Liver (tissue), 9 donors: ENCODE results near the gene KCNJ15. TPM values are rescaled to one million over a fixed set of nuclear protein-coding genes. Genes with fewer than 3 reads are reported as not detected.

Experiments
- DNase-seq: peaks from one replicate; pipeline ENCODE4 v3.0.0-alpha.2; 2017; ENCODE audit warnings: low spot score
- H3K27ac ChIP-seq, 2 donors: one replicate each; pipeline ENCODE4 v1.7.0; 2013; ENCODE audit warnings: inconsistent platforms in 2 of 2, low read length in 2 of 2, control low read depth in 1 of 2, low read depth in 1 of 2, mild to moderate bottlenecking in 1 of 2
- H3K27me3 ChIP-seq, 4 donors: one replicate each; pipeline versions ENCODE4 v1.6.1 to v1.7.0; 2013; ENCODE audit warnings: low read length in 3 of 4, inconsistent platforms in 1 of 4, mild to moderate bottlenecking in 1 of 4, moderate library complexity in 1 of 4; ENCODE audit not compliant: control insufficient read depth in 4 of 4, insufficient read depth in 4 of 4
- H3K36me3 ChIP-seq, 4 donors: one replicate each; pipeline versions ENCODE4 v1.6.1 to v1.7.0; 2013; ENCODE audit warnings: low read length in 3 of 4, mild to moderate bottlenecking in 3 of 4, low read depth in 1 of 4, moderate library complexity in 1 of 4; ENCODE audit not compliant: control insufficient read depth in 4 of 4, insufficient read depth in 3 of 4
- H3K4me1 ChIP-seq, 4 donors: one replicate each; pipeline versions ENCODE4 v1.6.1 to v1.7.0; 2013; ENCODE audit warnings: low read length in 3 of 4, mild to moderate bottlenecking in 3 of 4, moderate library complexity in 1 of 4; ENCODE audit not compliant: control insufficient read depth in 4 of 4, insufficient read depth in 4 of 4
- H3K4me3 ChIP-seq, 3 donors: one replicate each; pipeline versions ENCODE4 v1.6.1 to v1.7.0; 2013; ENCODE audit warnings: low read length in 3 of 3, control low read depth in 1 of 3, low read depth in 1 of 3, mild to moderate bottlenecking in 1 of 3
- H3K9ac ChIP-seq, 2 donors: one replicate each; pipeline ENCODE4 v1.7.0; 2013; ENCODE audit warnings: low read length in 2 of 2, mild to moderate bottlenecking in 2 of 2, moderate library complexity in 2 of 2, control low read depth in 1 of 2, low read depth in 1 of 2
- H3K9me3 ChIP-seq, 4 donors: one replicate each; pipeline versions ENCODE4 v1.6.1 to v1.7.0; 2013; ENCODE audit warnings: low read length in 3 of 4; ENCODE audit not compliant: control insufficient read depth in 4 of 4
- ATF3 ChIP-seq: IDR thresholded peaks from 2 replicates; pipeline ENCODE4 v1.6.1; 2016; ENCODE audit warnings: antibody characterized with exemption
- EGR1 ChIP-seq, 2 donors: IDR thresholded peaks; 2 replicates each; pipeline ENCODE4 v1.6.1; 2016 to 2018; ENCODE audit warnings: antibody characterized with exemption in 2 of 2, low read depth in 2 of 2
- FOXA1 ChIP-seq: IDR thresholded peaks from 2 replicates; pipeline ENCODE4 v1.6.1; 2016; ENCODE audit warnings: antibody characterized with exemption
- FOXA2 ChIP-seq: IDR thresholded peaks from 2 replicates; pipeline ENCODE4 v1.6.1; 2016; ENCODE audit warnings: antibody characterized with exemption
- GABPA ChIP-seq, 2 donors: IDR thresholded peaks in 1 of 2; conservative IDR thresholded peaks in 1 of 2; 2 replicates each; pipeline ENCODE4 v1.6.1; 2016; ENCODE audit warnings: antibody characterized with exemption in 2 of 2, mild to moderate bottlenecking in 1 of 2, moderate library complexity in 1 of 2
- HNF4A ChIP-seq, 2 donors: conservative IDR thresholded peaks; 2 replicates each; pipeline ENCODE4 v1.6.1; 2016; ENCODE audit warnings: antibody characterized with exemption in 2 of 2, mild to moderate bottlenecking in 2 of 2
- HNF4G ChIP-seq: IDR thresholded peaks from 2 replicates; pipeline ENCODE4 v1.6.1; 2016; ENCODE audit warnings: antibody characterized with exemption
- JUND ChIP-seq, 2 donors: IDR thresholded peaks; 2 replicates each; pipeline ENCODE4 v1.6.1; 2016; ENCODE audit warnings: antibody characterized with exemption in 2 of 2
- MAX ChIP-seq: IDR thresholded peaks from 2 replicates; pipeline ENCODE4 v1.6.1; 2016; ENCODE audit warnings: antibody characterized with exemption
- NR2F2 ChIP-seq: IDR thresholded peaks from 2 replicates; pipeline ENCODE4 v1.6.1; 2016; ENCODE audit warnings: antibody characterized with exemption
- RAD21 ChIP-seq, 2 donors: IDR thresholded peaks; 2 replicates each; pipeline ENCODE4 v1.6.1; 2016; ENCODE audit warnings: antibody characterized with exemption in 2 of 2, mild to moderate bottlenecking in 2 of 2
- REST ChIP-seq: IDR thresholded peaks from 2 replicates; pipeline ENCODE4 v1.6.1; 2016; ENCODE audit warnings: antibody characterized with exemption, mild to moderate bottlenecking
- RXRA ChIP-seq, 2 donors: IDR thresholded peaks; 2 replicates each; pipeline ENCODE4 v1.6.1; 2017 to 2018; ENCODE audit warnings: antibody characterized with exemption in 2 of 2, mild to moderate bottlenecking in 1 of 2
- SP1 ChIP-seq: IDR thresholded peaks from 2 replicates; pipeline ENCODE4 v1.6.1; 2018; ENCODE audit warnings: antibody characterized with exemption, mild to moderate bottlenecking
- TAF1 ChIP-seq: conservative IDR thresholded peaks from 2 replicates; pipeline ENCODE4 v1.6.1; 2016; ENCODE audit warnings: antibody characterized with exemption, mild to moderate bottlenecking
- YY1 ChIP-seq: IDR thresholded peaks from 2 replicates; pipeline ENCODE4 v1.6.1; 2016; ENCODE audit warnings: antibody characterized with exemption, mild to moderate bottlenecking
- ZBTB33 ChIP-seq: IDR thresholded peaks from 2 replicates; pipeline ENCODE4 v1.6.1; 2016; ENCODE audit warnings: antibody characterized with exemption
- WGBS: extraction: QIAGEN DNeasy Blood & Tissue Kit; methylation state at CpG from one replicate; pipeline ENCODE4 v1.1.7; 2013; 5-methylcytosine and 5-hydroxymethylcytosine counted together
- polyA plus RNA-seq, 2 donors: library from polyadenylated mRNA; stranded (reverse) in 1 of 2; unstranded in 1 of 2; fragments of 200-250 nt in 1 of 2; fragments of >200 nt in 1 of 2; fragmentation: Nextera tagmentation in 1 of 2; extraction: Ambion mirVana in 1 of 2; gene quantifications; one replicate each; pipeline versions ENCODE4 v1.2.1 to v1.2.3, GENCODE V29; 2013 to 2015
- total RNA-seq, 2 donors: library from RNA; depleted of rRNA; stranded (reverse); fragments of >200 nt; gene quantifications; one replicate each; pipeline ENCODE4 v1.2.3, GENCODE V29; 2014
- TF ChIP-seq, protein P1 (sequence below): fragments of 150-350 bp; IDR thresholded peaks from 2 replicates; pipeline ENCODE4 v1.5.1; 2017; ENCODE audit warnings: improper control_type of control experiment, low read depth, low read length; ENCODE audit not compliant: missing input control
- donor health status: healthy.
- donor health status: healthy.
- donor health status: healthy.
- donor health status: healthy.
- donor health status: healthy.

The KCNJ15 gene
- total and polyA plus RNA-seq, 4 donors = 0.61 to 4.8 (median 2.2) TPM

DNA sequence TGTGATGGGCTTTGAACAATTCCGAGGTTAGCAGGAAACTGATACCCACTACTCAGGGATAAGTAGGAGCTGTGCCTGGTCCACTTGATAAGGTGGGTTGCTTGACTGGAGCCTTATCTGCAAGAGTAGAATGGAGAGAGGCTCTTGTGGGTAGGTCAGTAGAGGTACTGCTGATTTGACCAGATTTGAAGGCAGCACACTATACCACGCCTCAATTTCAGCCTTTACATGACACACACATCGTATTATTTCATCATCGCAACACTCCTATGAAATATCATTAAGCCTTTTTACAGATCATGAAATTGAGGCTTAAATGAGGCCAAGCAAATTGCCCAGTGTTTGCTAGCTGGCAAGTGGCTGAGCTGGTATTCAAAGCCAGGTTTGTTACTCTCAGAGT is 69.6 kb downstream of the KCNJ15 start:
- 85% methylated on average over 4 of the region's 4 CpGs for WGBS
- H3K27me3 ChIP-seq = no peaks in the 10 kb centered on the region
- no peak for DNase-seq
- H3K4me1 ChIP-seq = peaks cover 0 to 10% (median 4%) of the 10 kb centered on the region in 4 donors
- H3K9ac ChIP-seq = no peak overlapping the region
- TF ChIP-seq EGR1 (IDR thresholded peaks at IDR 0.05; ENCODE audit: low read depth in 2 of 2) = no peak
- TF ChIP-seq ZBTB33 = no peak
- TF ChIP-seq YY1 = no peak
- TF ChIP-seq RAD21 (IDR thresholded peaks at IDR 0.05) = no peak
- H3K4me3 ChIP-seq = no peak overlapping the region
- no peak overlapping the region for H3K27ac ChIP-seq
- no peaks in the 10 kb centered on the region for H3K9me3 ChIP-seq
- no peaks in the 10 kb centered on the region for H3K36me3 ChIP-seq

- H3K9ac ChIP-seq = no peak overlapping the region
- H3K4me1 ChIP-seq = peaks cover 0 to 10% (median 4%) of the 10 kb centered on the region in 4 donors
- no peak overlapping the region for H3K27ac ChIP-seq
- no peak overlapping the region for H3K4me3 ChIP-seq
- no peaks in the 10 kb centered on the region for H3K27me3 ChIP-seq
- TF ChIP-seq JUND (IDR thresholded peaks at IDR 0.05) (no peak), TAF1 (no peak), EGR1 (IDR thresholded peaks at IDR 0.05; ENCODE audit: low read depth in 2 of 2) (no peak), MAX (no peak), ATF3 (no peak), HNF4A (conservative IDR thresholded peaks at IDR 0.05) (no peak), FOXA1 (no peak), SP1 (no peak), HNF4G (no peak), GABPA (IDR thresholded peaks at IDR 0.05 in 1 of 2, conservative IDR thresholded peaks at IDR 0.05 in 1 of 2) (no peak), YY1 (no peak), RXRA (IDR thresholded peaks at IDR 0.05) (no peak), FOXA2 (no peak), NR2F2 (no peak), RAD21 (IDR thresholded peaks at IDR 0.05) (no peak), REST (no peak), ZBTB33 (no peak)
- TF ChIP-seq, protein P1, sequence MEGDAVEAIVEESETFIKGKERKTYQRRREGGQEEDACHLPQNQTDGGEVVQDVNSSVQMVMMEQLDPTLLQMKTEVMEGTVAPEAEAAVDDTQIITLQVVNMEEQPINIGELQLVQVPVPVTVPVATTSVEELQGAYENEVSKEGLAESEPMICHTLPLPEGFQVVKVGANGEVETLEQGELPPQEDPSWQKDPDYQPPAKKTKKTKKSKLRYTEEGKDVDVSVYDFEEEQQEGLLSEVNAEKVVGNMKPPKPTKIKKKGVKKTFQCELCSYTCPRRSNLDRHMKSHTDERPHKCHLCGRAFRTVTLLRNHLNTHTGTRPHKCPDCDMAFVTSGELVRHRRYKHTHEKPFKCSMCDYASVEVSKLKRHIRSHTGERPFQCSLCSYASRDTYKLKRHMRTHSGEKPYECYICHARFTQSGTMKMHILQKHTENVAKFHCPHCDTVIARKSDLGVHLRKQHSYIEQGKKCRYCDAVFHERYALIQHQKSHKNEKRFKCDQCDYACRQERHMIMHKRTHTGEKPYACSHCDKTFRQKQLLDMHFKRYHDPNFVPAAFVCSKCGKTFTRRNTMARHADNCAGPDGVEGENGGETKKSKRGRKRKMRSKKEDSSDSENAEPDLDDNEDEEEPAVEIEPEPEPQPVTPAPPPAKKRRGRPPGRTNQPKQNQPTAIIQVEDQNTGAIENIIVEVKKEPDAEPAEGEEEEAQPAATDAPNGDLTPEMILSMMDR = no peak
- WGBS = 91% methylated on average over 4 of the region's 4 CpGs
- no peak for DNase-seq
- no peaks in the 10 kb centered on the region for H3K9me3 ChIP-seq
- H3K36me3 ChIP-seq = no peaks in the 10 kb centered on the region
Observed at GRCh38 chr21:38326899-38327298, 70.1 kb downstream of the KCNJ15 start.
